ENCODE data around the gene KAT5. TPM values are rescaled to one million over a fixed set of nuclear protein-coding genes. Genes with fewer than 3 reads are reported as not detected.

KAT5 gene
- total and polyA plus RNA-seq, 2 donors (not counting 3 experiments of a cell fraction or from before 2014, with no cell fraction given) = 35.8 to 48.8 TPM

DNA sequence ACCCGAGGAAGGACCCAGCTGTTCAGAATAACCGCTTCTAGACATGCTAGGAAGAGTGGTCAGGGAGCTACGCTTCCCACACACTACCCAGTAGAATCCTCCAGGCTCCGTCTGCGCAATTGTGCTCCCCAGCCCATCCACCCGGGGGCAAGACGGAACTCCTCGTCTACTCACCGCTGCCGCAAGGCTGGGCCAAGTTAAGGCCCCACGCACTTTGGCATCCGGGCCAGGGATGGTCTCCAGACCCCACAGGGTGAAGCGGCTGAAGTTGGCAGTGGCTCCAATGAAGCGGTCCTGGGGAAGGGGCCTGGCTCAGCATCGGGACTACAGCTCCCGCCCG is 7.8 kb downstream of the KAT5 start:
- no TSS peak for BruUV-seq (replicated peaks)
- intact Hi-C loops (cut with micrococcal nuclease) = loop anchor here (1.0 kb wide), 1 partner anchor 8 kb away; the partner anchor contains the start of gene KAT5
- Histone ChIP-seq H3K79me2 (ENCODE audit: control insufficient read depth, insufficient read depth, low read length) (peaks cover 22% of the 10 kb centered on the region), H3K9me1 (replicated peaks; ENCODE audit: control insufficient read depth, extremely low read depth, insufficient read depth, low read length) (no peaks in the 10 kb centered on the region), H3K27me3 (ENCODE audit: control insufficient read depth in 2 of 2, insufficient read depth in 2 of 2, low read length in 2 of 2) (no peaks in the 10 kb centered on the region), H3K9me3 (replicated peaks; ENCODE audit: control insufficient read depth, insufficient read depth, low read length) (no peaks in the 10 kb centered on the region), H3K4me3 (replicated peaks in 1 of 3; ENCODE audit: insufficient read depth in 1 of 3, low read depth in 1 of 3, low read length in 3 of 3) (peak overlapping the region; percentile 64 to 82 (median 67)), H4K20me1 (replicated peaks; ENCODE audit: control insufficient read depth, extremely low read depth, insufficient read depth, low read length) (no peaks in the 10 kb centered on the region), H3K36me3 (ENCODE audit: control insufficient read depth in 2 of 2, extremely low read depth in 1 of 2, insufficient read depth in 2 of 2, low read length in 2 of 2) (peaks cover 8 to 30% of the 10 kb centered on the region in 2 experiments), H3K4me2 (ENCODE audit: insufficient read depth, low read length) (peak overlapping the region; percentile 91), H2AFZ (ENCODE audit: low read depth, low read length) (peak overlapping the region; percentile 92), H3K4me1 (ENCODE audit: control insufficient read depth, extremely low read depth, insufficient read depth, low read length) (peaks cover 13% of the 10 kb centered on the region), H3K27ac (ENCODE audit: insufficient read depth, low read depth, low read length) (peak overlapping the region; percentile 36), H3K9ac (replicated peaks; ENCODE audit: extremely low read depth, insufficient read depth, low read length) (peak overlapping the region; percentile 82)
- FAIRE-seq (peak; percentile 55), DNase-seq (ENCODE audit: low read depth, low spot score) (peak; percentile 46)
- no peak for TF ChIP-seq JUN (IDR thresholded peaks at IDR 0.05; ENCODE audit: borderline replicate concordance, insufficient read depth, insufficient read length, low read depth)
- TF ChIP-seq POLR2A (IDR thresholded peaks at IDR 0.05; ENCODE audit: low read depth, low read length) = peak; percentile 3
- ChIA-PET POLR2A (interaction anchor here (0.5 to 1.8 kb wide), 5 partner anchors 8 to 173 kb away, joined by 3 to 9 read pairs (median 3); partner anchors contain the start of gene KAT5), CTCF (interaction anchor here (0.5 to 2.9 kb wide), 12 partner anchors 8 to 182 kb away, joined by 3 to 25 read pairs (median 4); partner anchors contain the start of genes AP5B1, FIBP, KAT5 and RELA)
- dilution Hi-C loops (cut with MboI; ENCODE audit: extremely low pct_ligation_motif_present, low sequenced_read_pairs) = no loop called here

DNA sequence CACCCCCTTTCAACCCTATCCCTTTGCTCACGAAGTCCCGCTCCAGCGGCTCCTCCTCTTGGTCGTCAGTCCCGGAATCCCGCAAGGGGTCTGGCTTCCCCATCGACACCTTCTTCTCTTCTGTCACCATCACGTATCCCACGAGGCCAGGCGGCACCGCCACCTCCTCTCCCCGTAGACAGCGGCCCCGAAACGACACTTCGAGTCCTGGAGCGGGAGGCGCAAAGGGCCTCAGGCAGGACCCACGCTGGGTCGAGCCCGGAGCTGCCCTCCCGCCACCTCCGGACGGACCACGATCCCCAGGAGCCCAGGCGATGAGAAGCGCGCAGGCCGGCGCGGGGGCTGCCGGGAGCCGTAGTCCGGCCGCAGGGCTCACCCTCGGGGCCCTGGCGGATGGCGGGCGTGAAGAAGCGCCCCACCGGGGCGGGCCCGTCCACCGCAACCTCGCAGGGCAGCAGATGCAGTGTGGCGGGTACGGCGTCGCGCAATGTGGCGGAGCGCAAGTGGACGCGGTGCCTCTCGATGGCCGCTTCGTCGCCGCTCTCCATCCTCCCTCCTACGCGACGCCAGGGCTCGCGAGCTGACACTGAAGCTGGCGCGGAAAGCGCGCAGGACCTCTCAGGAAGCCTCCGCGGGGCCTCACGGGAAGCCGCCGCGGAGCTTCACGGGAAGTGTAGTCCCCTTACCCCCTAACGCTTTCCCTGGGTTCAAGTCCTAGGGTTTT is 8.3 kb downstream of the KAT5 start, which contains the start of gene RNASEH2C:
Gene RNASEH2C (minus strand): TSS at position 588 of the 724 bp plus-strand sequence. CDS start 40 bp downstream, at position 548.
- BruUV-seq (replicated peaks) = TSS peak; percentile 38
- peak; percentile 92 for FAIRE-seq

More for the DNA sequence above, 8.3 kb downstream of the KAT5 start, which contains the start of gene RNASEH2C:
- Histone ChIP-seq H3K79me2 (ENCODE audit: control insufficient read depth, insufficient read depth, low read length) (peaks cover 22% of the 10 kb centered on the region), H2AFZ (ENCODE audit: low read depth, low read length) (peak within 1 kb of the TSS; percentile 92), H3K9me3 (replicated peaks; ENCODE audit: control insufficient read depth, insufficient read depth, low read length) (no peaks in the 10 kb centered on the region), H3K27me3 (ENCODE audit: control insufficient read depth in 2 of 2, insufficient read depth in 2 of 2, low read length in 2 of 2) (no peaks in the 10 kb centered on the region), H3K9ac (replicated peaks; ENCODE audit: extremely low read depth, insufficient read depth, low read length) (peak within 1 kb of the TSS; percentile 82), H3K36me3 (ENCODE audit: control insufficient read depth in 2 of 2, extremely low read depth in 1 of 2, insufficient read depth in 2 of 2, low read length in 2 of 2) (peaks cover 4 to 26% of the 10 kb centered on the region in 2 experiments), H3K9me1 (replicated peaks; ENCODE audit: control insufficient read depth, extremely low read depth, insufficient read depth, low read length) (no peaks in the 10 kb centered on the region), H3K4me1 (ENCODE audit: control insufficient read depth, extremely low read depth, insufficient read depth, low read length) (peaks cover 13% of the 10 kb centered on the region), H3K4me2 (ENCODE audit: insufficient read depth, low read length) (peak within 1 kb of the TSS; percentile 91), H3K27ac (ENCODE audit: insufficient read depth, low read depth, low read length) (peak within 1 kb of the TSS; percentile 36), H3K4me3 (replicated peaks in 1 of 3; ENCODE audit: insufficient read depth in 1 of 3, low read depth in 1 of 3, low read length in 3 of 3) (peak within 1 kb of the TSS; percentile 64 to 82 (median 67)), H4K20me1 (replicated peaks; ENCODE audit: control insufficient read depth, extremely low read depth, insufficient read depth, low read length) (no peaks in the 10 kb centered on the region)
- dilution Hi-C loops (cut with MboI; ENCODE audit: extremely low pct_ligation_motif_present, low sequenced_read_pairs) (no loop called here), intact Hi-C loops (cut with micrococcal nuclease) (loop anchor here (1.0 kb wide), 1 partner anchor 8 kb away; the partner anchor contains the start of gene KAT5)
- CTCF ChIA-PET = interaction anchor here (0.5 to 2.9 kb wide), 12 partner anchors 9 to 181 kb away, joined by 3 to 25 read pairs (median 4); partner anchors contain the start of genes AP5B1, KAT5 and RELA
- DNase-seq (ENCODE audit: low read depth, low spot score) = peak; percentile 85
- TF ChIP-seq POLR2A (IDR thresholded peaks at IDR 0.05; ENCODE audit: low read depth, low read length) = peak; percentile 76
- TF ChIP-seq POLR2AphosphoS5 (IDR thresholded peaks at IDR 0.05; ENCODE audit: insufficient read depth, low read depth, low read length) = peak; percentile 73
- TF ChIP-seq EZH2 (IDR thresholded peaks at IDR 0.05; ENCODE audit: borderline replicate concordance, low read depth, low read length, severe bottlenecking) = no peak
- no peak for TF ChIP-seq JUN (IDR thresholded peaks at IDR 0.05; ENCODE audit: borderline replicate concordance, insufficient read depth, insufficient read length, low read depth)
- no peak for TF ChIP-seq FOS (IDR thresholded peaks at IDR 0.05; ENCODE audit: borderline replicate concordance, insufficient read depth, low read length)
- no peak for TF ChIP-seq MYC (IDR thresholded peaks at IDR 0.05; ENCODE audit: low read depth, low read length)
- POLR2A ChIA-PET = interaction anchor here (0.5 to 1.8 kb wide), 7 partner anchors 8 to 172 kb away, joined by 3 to 9 read pairs (median 3); partner anchors contain the start of genes CCDC85B and KAT5

All from endothelial cell of umbilical vein (primary cell).